Measurements from ENCODE around the gene IFITM1.
"Not testable (repeated sequence)": the region's sequence is repeated elsewhere in the genome, so short reads cannot be mapped to it uniquely, and the experiment has no call there.

DNA sequence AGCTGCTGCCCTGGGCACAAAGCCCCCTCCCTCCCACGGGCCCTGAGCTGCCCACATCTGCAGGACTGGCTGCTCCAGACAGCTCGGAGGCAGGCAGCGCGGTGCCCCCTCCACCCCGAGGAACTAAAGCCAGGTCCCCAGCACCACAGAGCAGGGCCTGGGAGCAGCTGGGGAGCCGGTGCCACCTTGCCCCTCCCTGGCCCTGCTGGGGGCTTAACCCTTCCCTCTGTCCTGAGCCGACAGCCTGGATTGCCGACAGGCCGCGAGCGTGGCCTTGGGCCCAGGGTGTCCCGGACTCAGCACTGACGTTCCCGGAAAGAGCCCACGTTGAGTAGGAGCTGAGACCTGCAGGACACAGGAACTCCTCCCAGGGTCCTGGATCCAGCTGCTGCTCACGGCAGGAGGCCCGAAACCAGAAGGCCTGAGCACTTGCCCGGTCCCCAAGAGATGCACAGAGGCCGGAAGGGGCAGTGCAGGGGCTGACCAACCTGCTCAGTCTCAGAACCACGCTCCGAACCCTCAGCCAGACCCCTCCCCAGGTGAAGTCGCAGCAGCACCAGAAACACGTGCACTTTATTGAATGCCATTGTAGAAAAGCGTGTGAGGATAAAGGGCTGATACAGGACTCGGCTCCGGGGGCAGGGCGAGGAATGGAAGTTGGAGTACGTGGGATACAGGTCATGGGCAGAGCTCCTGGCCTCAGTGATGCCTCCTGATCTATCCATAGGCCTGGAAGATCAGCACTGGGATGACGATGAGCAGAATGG, 5.5 kb downstream of the IFITM1 start:
- TF ChIP-seq, protein P1, sequence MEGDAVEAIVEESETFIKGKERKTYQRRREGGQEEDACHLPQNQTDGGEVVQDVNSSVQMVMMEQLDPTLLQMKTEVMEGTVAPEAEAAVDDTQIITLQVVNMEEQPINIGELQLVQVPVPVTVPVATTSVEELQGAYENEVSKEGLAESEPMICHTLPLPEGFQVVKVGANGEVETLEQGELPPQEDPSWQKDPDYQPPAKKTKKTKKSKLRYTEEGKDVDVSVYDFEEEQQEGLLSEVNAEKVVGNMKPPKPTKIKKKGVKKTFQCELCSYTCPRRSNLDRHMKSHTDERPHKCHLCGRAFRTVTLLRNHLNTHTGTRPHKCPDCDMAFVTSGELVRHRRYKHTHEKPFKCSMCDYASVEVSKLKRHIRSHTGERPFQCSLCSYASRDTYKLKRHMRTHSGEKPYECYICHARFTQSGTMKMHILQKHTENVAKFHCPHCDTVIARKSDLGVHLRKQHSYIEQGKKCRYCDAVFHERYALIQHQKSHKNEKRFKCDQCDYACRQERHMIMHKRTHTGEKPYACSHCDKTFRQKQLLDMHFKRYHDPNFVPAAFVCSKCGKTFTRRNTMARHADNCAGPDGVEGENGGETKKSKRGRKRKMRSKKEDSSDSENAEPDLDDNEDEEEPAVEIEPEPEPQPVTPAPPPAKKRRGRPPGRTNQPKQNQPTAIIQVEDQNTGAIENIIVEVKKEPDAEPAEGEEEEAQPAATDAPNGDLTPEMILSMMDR (conservative IDR thresholded peaks at IDR 0.05 in 1 of 2, IDR thresholded peaks at IDR 0.05 in 1 of 2; ENCODE audit: low read depth in 1 of 2, low read length in 2 of 2), result not testable (repeated sequence)
- TF ChIP-seq EZH2 (IDR thresholded peaks at IDR 0.05; ENCODE audit: low read length, missing control alignments), result not testable (repeated sequence)

All from fibroblast of lung (primary cell).